ENCODE results near the gene SVEP1.

SVEP1 gene

DNA sequence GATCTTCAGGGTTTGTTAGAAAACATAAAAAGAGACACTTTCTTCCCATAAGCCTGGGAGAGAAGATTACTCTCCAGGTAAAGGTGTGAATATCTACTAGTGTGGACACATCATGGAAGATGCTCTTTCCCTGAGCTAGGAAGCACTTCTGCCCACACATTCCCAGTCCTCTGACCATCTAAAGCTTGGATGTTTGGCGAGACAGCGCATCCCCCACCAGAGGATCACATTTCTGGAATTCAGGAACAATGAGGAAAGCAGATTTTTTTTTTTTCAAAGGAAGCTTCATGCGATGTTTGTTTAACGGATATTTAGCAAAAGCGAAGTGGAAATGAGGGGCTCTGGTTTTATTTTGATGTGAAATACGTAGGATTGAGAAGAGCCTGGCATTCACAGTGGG, 6.2 kb downstream of the SVEP1 start:
- TF ChIP-seq, protein P1, sequence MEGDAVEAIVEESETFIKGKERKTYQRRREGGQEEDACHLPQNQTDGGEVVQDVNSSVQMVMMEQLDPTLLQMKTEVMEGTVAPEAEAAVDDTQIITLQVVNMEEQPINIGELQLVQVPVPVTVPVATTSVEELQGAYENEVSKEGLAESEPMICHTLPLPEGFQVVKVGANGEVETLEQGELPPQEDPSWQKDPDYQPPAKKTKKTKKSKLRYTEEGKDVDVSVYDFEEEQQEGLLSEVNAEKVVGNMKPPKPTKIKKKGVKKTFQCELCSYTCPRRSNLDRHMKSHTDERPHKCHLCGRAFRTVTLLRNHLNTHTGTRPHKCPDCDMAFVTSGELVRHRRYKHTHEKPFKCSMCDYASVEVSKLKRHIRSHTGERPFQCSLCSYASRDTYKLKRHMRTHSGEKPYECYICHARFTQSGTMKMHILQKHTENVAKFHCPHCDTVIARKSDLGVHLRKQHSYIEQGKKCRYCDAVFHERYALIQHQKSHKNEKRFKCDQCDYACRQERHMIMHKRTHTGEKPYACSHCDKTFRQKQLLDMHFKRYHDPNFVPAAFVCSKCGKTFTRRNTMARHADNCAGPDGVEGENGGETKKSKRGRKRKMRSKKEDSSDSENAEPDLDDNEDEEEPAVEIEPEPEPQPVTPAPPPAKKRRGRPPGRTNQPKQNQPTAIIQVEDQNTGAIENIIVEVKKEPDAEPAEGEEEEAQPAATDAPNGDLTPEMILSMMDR (IDR thresholded peaks at IDR 0.05; ENCODE audit: borderline replicate concordance, control extremely low read depth, extremely low read depth, insufficient read depth, missing control alignments), result no peak
- in situ Hi-C loops (cut with MboI; ENCODE audit: low sequenced_read_pairs, unreplicated experiment), result no loop called here
- no peak for DNase-seq (ENCODE audit: low spot score)

DNA sequence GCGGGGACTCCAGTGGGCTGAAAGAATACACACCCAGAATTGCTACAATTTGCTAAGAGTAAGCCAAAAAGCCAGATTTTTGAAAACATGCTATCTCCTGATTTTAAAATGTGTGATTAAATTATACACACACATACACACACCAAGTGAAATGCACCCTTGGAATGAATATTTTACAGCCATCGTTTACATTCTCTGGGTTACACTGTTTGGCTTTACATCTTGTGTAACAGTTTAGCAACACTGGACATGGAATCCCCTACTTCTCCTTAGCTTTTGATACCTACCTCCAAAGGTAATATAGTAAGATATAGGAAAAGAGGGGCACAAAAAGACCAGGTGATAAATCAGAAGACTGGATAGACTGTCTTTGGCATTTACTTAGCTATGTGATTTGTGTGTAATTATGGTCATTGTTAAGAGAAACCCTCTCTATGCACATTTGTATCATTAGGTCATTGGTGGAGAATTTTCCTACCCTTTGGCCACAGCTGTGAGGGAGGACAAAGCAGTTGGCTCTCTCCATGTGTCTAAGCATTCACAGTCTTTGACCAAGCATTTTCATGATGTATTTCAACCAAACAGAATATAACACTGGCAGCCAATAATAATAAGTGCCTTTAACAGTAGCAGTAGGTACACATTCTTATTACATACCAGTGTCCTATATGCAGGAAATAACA, 7.6 kb downstream of the SVEP1 start:
- DNase-seq (ENCODE audit: low spot score), result no peak
- TF ChIP-seq, protein P1 (IDR thresholded peaks at IDR 0.05; ENCODE audit: borderline replicate concordance, control extremely low read depth, extremely low read depth, insufficient read depth, missing control alignments), result no peak
- in situ Hi-C loops (cut with MboI; ENCODE audit: low sequenced_read_pairs, unreplicated experiment), result no loop called here

DNA sequence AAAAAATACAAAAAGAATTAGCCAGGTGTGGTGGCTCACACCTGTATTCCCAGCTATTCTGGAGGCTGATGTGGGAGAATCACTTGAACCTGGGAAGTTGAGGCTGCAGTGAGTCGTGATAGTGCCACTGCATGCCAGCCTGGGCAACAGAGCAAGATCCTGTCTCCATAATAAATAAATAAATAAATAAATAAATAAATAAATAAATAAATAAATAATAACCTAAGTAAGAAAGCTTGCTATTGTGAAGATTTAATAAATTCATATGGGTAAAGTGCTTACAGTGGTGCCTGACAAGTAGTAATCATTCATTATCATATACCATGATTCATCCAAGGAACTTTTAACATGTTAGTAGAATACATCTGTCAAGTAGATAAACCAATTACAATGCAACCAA, 13.4 kb downstream of the SVEP1 start:
- in situ Hi-C loops (cut with MboI; ENCODE audit: low sequenced_read_pairs, unreplicated experiment), result no loop called here
- no peak for DNase-seq (ENCODE audit: low spot score)
- TF ChIP-seq, protein P1 (IDR thresholded peaks at IDR 0.05; ENCODE audit: borderline replicate concordance, control extremely low read depth, extremely low read depth, insufficient read depth, missing control alignments), result no peak

DNA sequence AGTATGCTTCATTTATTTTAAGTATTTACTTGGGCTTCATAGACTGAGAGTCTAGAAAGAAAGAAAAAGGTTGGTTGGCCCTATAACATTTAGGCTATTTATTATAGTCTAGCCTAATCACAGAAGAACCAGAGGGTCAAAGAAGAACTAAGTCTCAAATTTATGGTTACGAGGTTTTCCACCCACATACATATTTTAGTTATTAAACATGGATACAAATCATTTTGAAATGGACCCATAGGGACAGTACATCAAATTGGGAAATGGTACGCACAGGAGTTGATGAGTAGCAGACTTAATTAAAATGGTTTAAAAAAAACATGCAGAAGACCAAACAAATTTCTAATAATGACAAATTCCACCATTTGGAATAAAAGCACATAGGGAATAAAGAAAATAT, 17.7 kb downstream of the SVEP1 start:
- DNase-seq (ENCODE audit: low spot score), result no peak
- in situ Hi-C loops (cut with MboI; ENCODE audit: low sequenced_read_pairs, unreplicated experiment), result no loop called here
- TF ChIP-seq, protein P1 (IDR thresholded peaks at IDR 0.05; ENCODE audit: borderline replicate concordance, control extremely low read depth, extremely low read depth, insufficient read depth, missing control alignments), result no peak

DNA sequence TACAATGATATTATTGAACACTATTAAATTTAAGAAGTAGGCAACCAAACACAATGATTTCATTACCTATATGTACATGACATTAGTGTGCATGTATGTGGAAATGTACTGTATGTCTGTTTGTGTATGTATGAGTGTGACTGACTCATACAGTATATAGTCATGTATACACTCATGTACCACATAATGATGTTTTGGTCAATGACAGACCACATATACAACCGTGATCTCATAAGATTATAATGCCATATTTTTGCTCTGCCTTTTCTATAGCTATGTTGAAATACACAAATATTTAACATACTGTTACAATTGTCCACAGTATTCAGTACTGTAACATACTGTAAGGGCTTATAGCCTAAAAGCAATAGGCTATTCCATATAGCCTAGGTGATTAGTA, 19.7 kb downstream of the SVEP1 start:
- TF ChIP-seq, protein P1 (IDR thresholded peaks at IDR 0.05; ENCODE audit: borderline replicate concordance, control extremely low read depth, extremely low read depth, insufficient read depth, missing control alignments), result no peak
- in situ Hi-C loops (cut with MboI; ENCODE audit: low sequenced_read_pairs, unreplicated experiment), result no loop called here
- no peak for DNase-seq (ENCODE audit: low spot score)

DNA sequence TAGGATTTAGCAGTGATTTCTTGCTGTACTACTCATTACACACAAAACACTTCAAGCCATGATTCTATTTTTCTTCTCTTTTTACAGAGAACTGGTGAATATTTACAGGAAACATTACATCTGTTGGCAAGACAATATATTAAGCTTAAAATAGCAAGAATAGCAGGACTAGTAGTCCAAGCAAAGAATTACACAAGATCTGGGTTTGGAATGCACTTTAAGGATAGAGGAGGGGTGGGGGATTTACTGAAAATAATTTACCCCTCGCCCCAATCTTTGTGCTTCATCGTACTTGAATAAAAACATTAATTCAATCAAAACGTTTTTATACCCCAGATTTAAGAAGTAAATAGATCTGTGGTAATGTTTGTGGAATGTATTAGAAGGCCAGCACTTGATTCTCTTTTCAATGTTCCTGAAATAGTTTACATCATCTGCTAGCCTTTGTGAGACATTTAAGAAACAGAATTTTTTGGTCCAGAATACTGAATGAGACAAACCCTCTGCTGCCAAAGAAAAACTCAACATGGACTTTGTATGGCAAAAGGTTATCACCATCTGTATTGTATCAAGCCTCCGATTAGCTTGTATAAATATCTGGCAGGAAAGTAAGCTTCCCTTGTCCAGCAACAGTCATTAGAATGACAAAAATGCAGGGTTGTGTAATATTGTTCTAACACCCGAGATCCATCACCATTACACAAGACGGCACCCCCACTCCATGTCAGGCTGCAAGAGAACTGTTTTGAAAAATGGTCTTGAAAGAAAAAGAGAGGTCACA, 23.8 kb downstream of the SVEP1 start:
- in situ Hi-C loops (cut with MboI; ENCODE audit: low sequenced_read_pairs, unreplicated experiment), result no loop called here
- TF ChIP-seq, protein P1 (IDR thresholded peaks at IDR 0.05; ENCODE audit: borderline replicate concordance, control extremely low read depth, extremely low read depth, insufficient read depth, missing control alignments), result no peak
- DNase-seq (ENCODE audit: low spot score), result no peak

Data from GM13976 (cell line).